ENCODE results near the gene GOLGA6L4.
"Not testable (repeated sequence)": the region's sequence is repeated elsewhere in the genome, so short reads cannot be mapped to it uniquely, and the experiment has no call there.

Gene GOLGA6L4

GRCh38 chr15:84235573-84235972, at the start of gene GOLGA6L4:
Gene GOLGA6L4, plus strand, starts transcription at chr15:84235773. Its CDS starts 62 bp downstream, at chr15:84235835.
- DNase-seq (ENCODE audit: low read depth), result not testable (repeated sequence)

GRCh38 chr15:84192982-84193381, 42.6 kb upstream of the GOLGA6L4 start:
- DNase-seq (ENCODE audit: low read depth), result not testable (repeated sequence)

- not testable (repeated sequence) for DNase-seq (ENCODE audit: low read depth)
Measured at GRCh38 chr15:84195603-84196002, 40.0 kb upstream of the GOLGA6L4 start.

GRCh38 chr15:84196530-84197188, 38.9 kb upstream of the GOLGA6L4 start:
- not testable (repeated sequence) for DNase-seq (ENCODE audit: low read depth)

GRCh38 chr15:84199865-84200264, 35.7 kb upstream of the GOLGA6L4 start:
- not testable (repeated sequence) for DNase-seq (ENCODE audit: low read depth)

GRCh38 chr15:84246441-84246840, 10.9 kb downstream of the GOLGA6L4 start:
- DNase-seq (ENCODE audit: low read depth), result peak; percentile 3

Data from activated T-cell treated with anti-CD3 and anti-CD28 coated beads for 48 hours (primary cell).